CD4-positive, alpha-beta T cell (primary cell): ENCODE measurements around the gene OSBPL5. TPM values are rescaled to one million over a fixed set of nuclear protein-coding genes. Genes with fewer than 3 reads are reported as not detected.

Experiments
- ATAC-seq: fragments of 200-7000 bp; cut with Tn5 transposase; one replicate; pipeline ENCODE4 v1.10.0; 2022; ENCODE audit warnings: mild to moderate bottlenecking; ENCODE audit not compliant: poor library complexity
- CTCF ChIA-PET: fragments of 350-600 bp; sonication (Branson Sonifier 250); formaldehyde crosslinking; loops from one replicate; lab custom pipeline; 2021; ENCODE audit warnings: antibody characterized with exemption, inconsistent platforms; lab: Charles Lee
- POLR2A ChIA-PET: fragments of 350-600 bp; sonication (Branson Sonifier 250); formaldehyde crosslinking; loops from one replicate; lab custom pipeline; 2021; ENCODE audit warnings: antibody characterized with exemption, inconsistent platforms; lab: Charles Lee
- DNase-seq, 14 experiments: peaks; one replicate each; pipeline ENCODE4 v3.0.0-alpha.2; 2013 to 2020; ENCODE audit warnings: mixed read lengths in 2 of 14
- H3K27ac ChIP-seq, 2 donors: one replicate each; pipeline versions ENCODE4 v1.5.1 to v1.7.0; 2013; ENCODE audit warnings: low read length in 2 of 2, low read depth in 1 of 2, mild to moderate bottlenecking in 1 of 2
- H3K27me3 ChIP-seq, 2 experiments: 1 replicate in 1 of 2; 2 replicates in 1 of 2; pipeline versions ENCODE4 v1.6.1 to v1.7.0; 2013; ENCODE audit warnings: low read length in 2 of 2, control low read depth in 1 of 2, mild to moderate bottlenecking in 1 of 2, moderate library complexity in 1 of 2; ENCODE audit not compliant: insufficient read depth in 2 of 2, control insufficient read depth in 1 of 2
- H3K36me3 ChIP-seq: one replicate; pipeline ENCODE4 v1.6.1; 2013; ENCODE audit warnings: low read length, control low read depth; ENCODE audit not compliant: insufficient read depth
- H3K4me1 ChIP-seq: one replicate; pipeline ENCODE4 v1.6.1; 2013; ENCODE audit warnings: low read length, control low read depth; ENCODE audit not compliant: insufficient read depth
- H3K4me3 ChIP-seq: one replicate; pipeline ENCODE4 v1.5.1; 2013; ENCODE audit warnings: mild to moderate bottlenecking, low read length, moderate library complexity
- H3K9me3 ChIP-seq, 2 experiments: 1 replicate in 1 of 2; 2 replicates in 1 of 2; pipeline versions ENCODE4 v1.6.1 to v1.7.0; 2013; ENCODE audit warnings: low read length in 2 of 2, mild to moderate bottlenecking in 2 of 2, control low read depth in 1 of 2, moderate library complexity in 1 of 2; ENCODE audit not compliant: control insufficient read depth in 1 of 2, insufficient read depth in 1 of 2
- H3K27ac Mint-ChIP-seq: one replicate; pipeline ENCODE4 v1.8.0; 2020; ENCODE audit warnings: mixed read lengths
- H3K27me3 Mint-ChIP-seq: one replicate; pipeline ENCODE4 v1.8.0; 2021; ENCODE audit warnings: mixed read lengths
- H3K36me3 Mint-ChIP-seq: one replicate; pipeline ENCODE4 v1.8.0; 2021; ENCODE audit warnings: low read depth, mixed read lengths
- H3K4me1 Mint-ChIP-seq: one replicate; pipeline ENCODE4 v1.8.0; 2021; ENCODE audit warnings: low read depth, mixed read lengths
- H3K4me3 Mint-ChIP-seq: one replicate; pipeline ENCODE4 v1.8.0; 2020; ENCODE audit warnings: mild to moderate bottlenecking, mixed read lengths
- H3K9me3 Mint-ChIP-seq: one replicate; pipeline ENCODE4 v1.8.0; 2020; ENCODE audit warnings: mixed read lengths
- intact Hi-C, 2 experiments: fragments of 100-400 bp; cut with DNase I in 1 of 2; cut with micrococcal nuclease in 1 of 2; formaldehyde crosslinking; loops; one replicate each; pipeline versions ENCODE4 v1.15.1 to v1.9.0; 2023 to 2025; cut with DNase I, micrococcal nuclease
- total RNA-seq, 174 experiments: library from RNA in 2 of 174; stranded (reverse) in 2 of 174; gene quantifications; one replicate each; pipeline ENCODE4 v1.2.3 and lab custom pipeline; 2021 to 2026
- TF ChIP-seq, protein P1 (sequence below): fragments of 200-600 bp; IDR thresholded peaks from one replicate; pipeline ENCODE4 v1.8.0; 2022; ENCODE audit warnings: antibody characterized with exemption, mild to moderate bottlenecking

The OSBPL5 gene
- total RNA-seq, 2 experiments from 2014 or later = 6.7 to 9.1 TPM

DNA sequence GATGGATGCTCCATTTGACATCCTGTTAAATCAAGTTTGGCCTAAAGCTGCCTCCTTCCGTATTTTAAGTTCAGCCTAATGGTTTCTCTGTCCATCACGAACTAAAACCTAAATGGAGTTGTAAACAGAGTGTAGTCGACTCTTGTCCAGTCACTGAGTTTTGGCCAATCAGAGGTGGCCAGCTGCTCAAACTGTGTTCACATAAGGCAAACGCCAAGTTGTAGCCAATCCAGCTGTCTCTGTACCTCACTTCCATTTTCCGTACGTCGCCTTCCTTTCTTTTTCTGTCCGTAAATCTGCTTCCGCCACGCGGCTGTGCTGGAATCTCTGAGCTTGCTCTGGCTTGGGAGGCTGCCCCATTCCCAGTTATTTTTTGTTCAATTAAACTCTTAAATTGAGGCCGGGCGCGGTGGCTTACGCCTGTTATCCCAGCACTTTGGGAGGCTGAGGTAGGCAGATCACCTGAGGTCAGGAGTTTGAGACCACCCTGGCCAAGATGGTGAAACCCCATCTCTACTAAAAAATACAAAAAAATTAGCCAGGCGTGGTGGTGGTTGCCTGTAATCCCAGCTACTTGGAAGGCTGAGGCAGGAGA is 87.2 kb downstream of the OSBPL5 start:
- ATAC-seq (no peak), DNase-seq (no peak)
- Mint-ChIP-seq H3K27ac (no peak overlapping the region), H3K4me1 (no peaks in the 10 kb centered on the region), H3K4me3 (no peak overlapping the region), H3K9me3 (no peaks in the 10 kb centered on the region), H3K27me3 (peaks cover 4% of the 10 kb centered on the region), H3K36me3 (no peaks in the 10 kb centered on the region)
- intact Hi-C loops = no loop called here
- Histone ChIP-seq H3K36me3 (no peaks in the 10 kb centered on the region), H3K4me1 (no peaks in the 10 kb centered on the region), H3K27me3 (no peaks in the 10 kb centered on the region), H3K27ac (no peak overlapping the region), H3K9me3 (no peaks in the 10 kb centered on the region), H3K4me3 (no peak overlapping the region)
- ChIA-PET POLR2A (no interaction called here), CTCF (interaction anchor here (1.8 kb wide), 1 partner anchor 14 kb away, joined by 4 read pairs; no protein-coding TSS in a partner anchor)
- TF ChIP-seq, protein P1, sequence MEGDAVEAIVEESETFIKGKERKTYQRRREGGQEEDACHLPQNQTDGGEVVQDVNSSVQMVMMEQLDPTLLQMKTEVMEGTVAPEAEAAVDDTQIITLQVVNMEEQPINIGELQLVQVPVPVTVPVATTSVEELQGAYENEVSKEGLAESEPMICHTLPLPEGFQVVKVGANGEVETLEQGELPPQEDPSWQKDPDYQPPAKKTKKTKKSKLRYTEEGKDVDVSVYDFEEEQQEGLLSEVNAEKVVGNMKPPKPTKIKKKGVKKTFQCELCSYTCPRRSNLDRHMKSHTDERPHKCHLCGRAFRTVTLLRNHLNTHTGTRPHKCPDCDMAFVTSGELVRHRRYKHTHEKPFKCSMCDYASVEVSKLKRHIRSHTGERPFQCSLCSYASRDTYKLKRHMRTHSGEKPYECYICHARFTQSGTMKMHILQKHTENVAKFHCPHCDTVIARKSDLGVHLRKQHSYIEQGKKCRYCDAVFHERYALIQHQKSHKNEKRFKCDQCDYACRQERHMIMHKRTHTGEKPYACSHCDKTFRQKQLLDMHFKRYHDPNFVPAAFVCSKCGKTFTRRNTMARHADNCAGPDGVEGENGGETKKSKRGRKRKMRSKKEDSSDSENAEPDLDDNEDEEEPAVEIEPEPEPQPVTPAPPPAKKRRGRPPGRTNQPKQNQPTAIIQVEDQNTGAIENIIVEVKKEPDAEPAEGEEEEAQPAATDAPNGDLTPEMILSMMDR = no peak

DNA sequence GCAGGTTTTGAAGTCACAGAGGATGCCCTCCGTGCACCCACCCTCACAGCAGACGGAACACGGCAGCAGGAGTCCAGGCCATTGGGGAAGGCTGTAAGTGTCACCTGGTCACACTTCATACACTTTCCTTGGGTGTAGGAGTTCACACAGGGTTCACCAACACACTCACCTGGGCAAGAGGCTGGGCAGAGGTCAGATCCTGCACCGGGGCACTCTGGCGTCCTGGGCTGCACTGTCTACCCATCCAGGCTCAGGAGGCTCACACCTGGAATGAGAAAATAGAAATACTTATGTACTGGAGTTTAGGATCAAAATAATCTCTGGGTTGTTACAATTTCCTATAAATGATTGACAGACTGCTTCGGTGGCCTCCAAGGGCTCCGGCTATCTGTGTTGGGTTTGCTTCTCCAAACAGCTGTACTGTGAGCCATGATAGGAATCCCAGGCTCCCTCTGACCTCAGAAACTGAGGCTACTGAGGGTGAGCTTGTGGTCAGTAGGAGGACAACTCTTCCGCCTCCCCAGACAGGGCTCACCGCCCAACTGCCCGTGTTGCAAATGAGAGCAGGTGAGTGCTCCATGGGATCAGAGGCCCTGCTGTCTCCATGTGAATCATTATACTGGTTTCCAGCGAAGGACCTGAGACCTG is 87.8 kb downstream of the OSBPL5 start:
- Histone ChIP-seq H3K4me3 (no peak overlapping the region), H3K27ac (no peak overlapping the region), H3K4me1 (no peaks in the 10 kb centered on the region), H3K9me3 (no peaks in the 10 kb centered on the region), H3K27me3 (no peaks in the 10 kb centered on the region), H3K36me3 (no peaks in the 10 kb centered on the region)
- Mint-ChIP-seq H3K4me1 (no peaks in the 10 kb centered on the region), H3K27ac (no peak overlapping the region), H3K27me3 (peaks cover 4% of the 10 kb centered on the region), H3K9me3 (no peaks in the 10 kb centered on the region), H3K36me3 (no peaks in the 10 kb centered on the region), H3K4me3 (no peak overlapping the region)
- ATAC-seq (no peak), DNase-seq (no peak)
- intact Hi-C loops = no loop called here
- CTCF ChIA-PET = interaction anchor here (1.3 to 1.8 kb wide), 2 partner anchors 14 to 40 kb away, joined by 3 to 4 read pairs; no protein-coding TSS in a partner anchor
- POLR2A ChIA-PET = no interaction called here
- TF ChIP-seq, protein P1 = no peak

DNA sequence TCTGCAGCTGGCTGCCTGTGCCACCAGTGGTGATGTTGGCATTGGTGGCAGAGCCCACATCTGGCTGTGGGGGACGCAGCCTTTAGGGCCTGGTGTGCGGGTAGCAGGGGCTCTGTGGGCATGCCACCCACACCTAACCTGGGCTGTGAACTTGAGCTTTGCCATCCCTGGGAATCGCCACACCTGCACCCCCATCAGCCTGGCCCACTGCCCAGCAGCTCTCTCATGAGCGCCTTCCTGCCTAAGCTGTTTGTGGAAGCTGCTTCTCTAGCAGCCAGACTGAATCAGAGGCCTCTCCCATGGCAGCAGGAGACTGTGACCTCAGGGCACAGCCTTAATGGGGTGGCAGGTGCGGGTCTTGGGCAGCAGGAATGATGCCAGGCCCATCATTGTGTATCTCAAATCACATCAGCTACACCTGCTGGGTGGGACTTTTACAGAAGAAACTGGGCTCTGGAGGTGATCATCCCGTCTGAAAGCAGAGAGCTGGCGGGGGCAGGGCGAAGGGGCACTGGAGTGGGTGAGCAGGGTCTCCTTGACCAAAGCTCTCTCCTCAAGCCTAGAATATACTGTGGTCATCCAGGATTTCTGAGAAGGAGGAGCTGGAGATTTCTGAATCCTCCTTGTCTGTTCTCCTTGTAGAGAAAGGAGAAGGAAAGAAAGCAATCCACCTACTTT is 90.1 kb downstream of the OSBPL5 start:
- intact Hi-C loops = no loop called here
- TF ChIP-seq, protein P1 = no peak
- no peak overlapping the region for H3K27ac Mint-ChIP-seq
- Histone ChIP-seq H3K27ac (no peak overlapping the region), H3K4me1 (no peaks in the 10 kb centered on the region), H3K36me3 (no peaks in the 10 kb centered on the region), H3K27me3 (no peaks in the 10 kb centered on the region), H3K9me3 (no peaks in the 10 kb centered on the region), H3K4me3 (no peak overlapping the region)
- ATAC-seq = no peak
- H3K9me3 Mint-ChIP-seq = no peaks in the 10 kb centered on the region
- H3K36me3 Mint-ChIP-seq = no peaks in the 10 kb centered on the region
- ChIA-PET POLR2A (no interaction called here), CTCF (interaction anchor here (0.9 kb wide), 1 partner anchor 17 kb away, joined by 3 read pairs; no protein-coding TSS in a partner anchor)
- no peak overlapping the region for H3K4me3 Mint-ChIP-seq
- DNase-seq = no peak
- H3K4me1 Mint-ChIP-seq = no peaks in the 10 kb centered on the region
- no peaks in the 10 kb centered on the region for H3K27me3 Mint-ChIP-seq
